Measurements from ENCODE around the gene OLFML2A.
A peak's percentile ranks its signal among the peaks of the same experiment; 100 is the strongest.

The OLFML2A gene

GRCh38 chr9:124854161-124854560 lies 77.2 kb downstream of the OLFML2A start:
- DNase-seq (ENCODE audit: low spot score), result no peak

GRCh38 chr9:124854822-124855221 lies 77.9 kb downstream of the OLFML2A start:
- DNase-seq (ENCODE audit: low spot score), result no peak

GRCh38 chr9:124855566-124855943 lies 78.6 kb downstream of the OLFML2A start:
- DNase-seq (ENCODE audit: low spot score), result no peak

- DNase-seq (ENCODE audit: low spot score), result peak; percentile 49
Measured at GRCh38 chr9:124855944-124856765, 79.2 kb downstream of the OLFML2A start.

- DNase-seq (ENCODE audit: low spot score), result no peak
Measured at GRCh38 chr9:124857533-124858162, 80.7 kb downstream of the OLFML2A start.

- DNase-seq (ENCODE audit: low spot score), result no peak
Measured at GRCh38 chr9:124858330-124859046, 81.6 kb downstream of the OLFML2A start.

- no peak for DNase-seq (ENCODE audit: low spot score)
Measured at GRCh38 chr9:124859803-124860581, 83.1 kb downstream of the OLFML2A start.

- DNase-seq (ENCODE audit: low spot score), result no peak
Measured at GRCh38 chr9:124860582-124861341, 83.8 kb downstream of the OLFML2A start.

- peak; percentile 99 for DNase-seq (ENCODE audit: low spot score)
Measured at GRCh38 chr9:124861342-124862229, 84.7 kb downstream of the OLFML2A start, which contains the start of the genes ARPC5L and RPL35. ARPC5L (plus strand) TSS chr9:124862130; CDS start chr9:124869291, 7,161 bp downstream. RPL35 (minus strand) TSS chr9:124861957; CDS start chr9:124861912, 45 bp downstream.

- DNase-seq (ENCODE audit: low spot score), result no peak
Measured at GRCh38 chr9:124863371-124863871, 86.5 kb downstream of the OLFML2A start.

Data from GM03348 (cell line).